Measurements from ENCODE around the gene ZNF764. TPM values are rescaled to one million over a fixed set of nuclear protein-coding genes. Genes with fewer than 3 reads are reported as not detected.

Gene ZNF764
- total RNA-seq, 1 experiment from 2014 or later: 9.1 TPM

DNA sequence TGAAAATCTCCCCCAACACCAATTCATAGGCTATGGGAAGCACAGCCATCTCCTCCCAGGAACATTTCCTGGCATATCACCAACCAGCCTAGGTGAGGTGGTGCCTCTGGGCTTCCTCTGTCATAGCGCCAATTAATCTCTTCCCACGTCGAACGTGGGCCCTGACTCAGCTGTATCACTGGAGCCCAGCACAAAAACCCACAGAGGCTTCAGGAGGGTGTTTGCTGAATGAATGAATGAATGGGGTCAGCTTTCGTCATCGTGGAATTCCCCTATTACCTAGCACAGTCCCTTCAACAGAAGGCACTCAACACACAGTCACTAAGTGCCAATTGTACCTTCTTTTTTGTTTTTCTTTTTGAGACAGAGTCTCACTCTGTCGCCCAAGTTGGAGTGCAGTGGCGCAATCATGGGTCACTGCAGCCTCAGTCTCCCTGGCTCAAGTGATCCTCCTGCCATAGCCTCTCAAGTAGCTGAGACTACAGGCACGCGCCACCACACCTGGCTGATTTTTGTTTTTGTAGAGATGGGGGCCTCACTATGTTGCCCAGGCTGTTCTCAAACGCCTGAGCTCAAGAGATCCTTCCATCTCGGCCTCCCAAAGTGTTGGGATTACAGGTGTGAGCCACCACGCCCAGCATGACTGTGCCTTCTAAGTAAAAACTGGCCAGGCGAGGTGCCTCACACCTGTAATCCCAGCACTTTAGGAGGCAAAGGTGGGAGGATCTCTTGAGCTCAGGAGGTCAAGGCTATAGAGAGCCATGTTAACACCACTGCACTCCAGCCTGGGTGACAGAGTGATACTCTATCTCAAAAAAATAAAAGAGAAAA lies 9.2 kb upstream of the ZNF764 start:
- ChIA-PET RAD21 (ENCODE audit: low non-redundant PET in 1 of 2, low total read pairs in 2 of 2, uncharacterized antibody in 2 of 2, unreplicated experiment in 2 of 2) (interaction anchor here in 1 of 2 experiments (0.7 kb wide), 1 partner anchor 41 kb away, joined by 6 read pairs; no protein-coding TSS in a partner anchor), CTCF (no interaction called here), POLR2A (no interaction called here)
- TF ChIP-seq ZFX (IDR thresholded peaks at IDR 0.05): no peak
- no peak for TF ChIP-seq SIN3A (IDR thresholded peaks at IDR 0.05; ENCODE audit: low read depth)
- TF ChIP-seq POLR2AphosphoS5 (IDR thresholded peaks at IDR 0.05; ENCODE audit: low read depth, low read length): no peak
- no peak for TF ChIP-seq EZH2 (IDR thresholded peaks at IDR 0.05)
- TF ChIP-seq ZNF274 (IDR thresholded peaks at IDR 0.05; ENCODE audit: low read depth, low read length): no peak
- TF ChIP-seq CBX3 (IDR thresholded peaks at IDR 0.05; ENCODE audit: low read depth): no peak
- no peak for TF ChIP-seq YY1 (IDR thresholded peaks at IDR 0.05; ENCODE audit: extremely low read depth, insufficient replicate concordance, low read depth, low read length)
- no peak for TF ChIP-seq SRF (IDR thresholded peaks at IDR 0.05; ENCODE audit: low read depth)
- TF ChIP-seq POLR2A (IDR thresholded peaks at IDR 0.05; ENCODE audit: borderline replicate concordance, extremely low read depth, insufficient read depth, insufficient read length): no peak
- TF ChIP-seq CEBPB (IDR thresholded peaks at IDR 0.05; ENCODE audit: low read depth): no peak
- TF ChIP-seq, protein P1, sequence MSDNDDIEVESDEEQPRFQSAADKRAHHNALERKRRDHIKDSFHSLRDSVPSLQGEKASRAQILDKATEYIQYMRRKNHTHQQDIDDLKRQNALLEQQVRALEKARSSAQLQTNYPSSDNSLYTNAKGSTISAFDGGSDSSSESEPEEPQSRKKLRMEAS (IDR thresholded peaks at IDR 0.05): no peak
- TF ChIP-seq JUND (IDR thresholded peaks at IDR 0.05): no peak
- Histone ChIP-seq H2AFZ (ENCODE audit: low read depth, low read length, poor library complexity, severe bottlenecking) (no peak overlapping the region), H3K4me2 (ENCODE audit: low read length) (no peak overlapping the region), H4K20me1 (ENCODE audit: insufficient read depth) (no peaks in the 10 kb centered on the region), H3K4me1 (ENCODE audit: control insufficient read depth in 1 of 2, insufficient read depth in 2 of 2, low read length in 2 of 2) (peaks cover 4 to 17% of the 10 kb centered on the region in 2 experiments; a peak in 2 of 4 replicates), H3K27me3 (ENCODE audit: insufficient read depth, low read length) (no peaks in the 10 kb centered on the region), H3K36me3 (ENCODE audit: control insufficient read depth in 1 of 2, insufficient read depth in 2 of 2, low read length in 2 of 2) (no peaks in the 10 kb centered on the region), H3K4me3 (replicated peaks in 1 of 2; ENCODE audit: low read depth in 1 of 2, low read length in 2 of 2) (no peak overlapping the region), H3K9me2 (ENCODE audit: insufficient read depth) (no peaks in the 10 kb centered on the region), H3K9me3 (ENCODE audit: control insufficient read depth in 1 of 2, insufficient read depth in 1 of 2, low read depth in 1 of 2, low read length in 2 of 2) (no peaks in the 10 kb centered on the region), H3K79me2 (ENCODE audit: insufficient read depth, low read length) (no peaks in the 10 kb centered on the region), H3K27ac (ENCODE audit: low read depth, low read length) (no peak overlapping the region), H3K9ac (ENCODE audit: low read length) (no peak overlapping the region)
- intact Hi-C loops (cut with micrococcal nuclease): no loop called here
- DNase-seq (ENCODE audit: low read depth, low spot score) (no peak), ATAC-seq (no peak)
- BruUV-seq (replicated peaks): no TSS peak

All from HCT116 (cell line).